ENCODE measurements around the gene TNRC6C.

Gene TNRC6C

GRCh38 chr17:78122216-78122930 lies 163.9 kb downstream of the TNRC6C start:
- H3K4me3 ChIP-seq (ENCODE audit: low read depth in 1 of 2, low read length in 2 of 2), result peak overlapping the region in 1 of 2 experiments; percentile 25; a peak in 1 of 4 replicates
- H3K4me1 ChIP-seq (ENCODE audit: insufficient read depth, low read length), result peaks cover 44% of the 10 kb centered on the region
- H3K79me2 ChIP-seq (ENCODE audit: insufficient read depth, low read length), result no peaks in the 10 kb centered on the region
- no peak for ATAC-seq (ENCODE audit: insufficient read depth, low read depth)
- peak overlapping the region; percentile 39 for H3K9ac ChIP-seq (ENCODE audit: low read depth, low read length)
- H4K20me1 ChIP-seq (ENCODE audit: insufficient read depth, low read length), result no peaks in the 10 kb centered on the region
- DNase-seq, result no peak
- no peaks in the 10 kb centered on the region for H3K27me3 ChIP-seq (ENCODE audit: insufficient read depth, low read length, poor library complexity)
- H3K9me3 ChIP-seq (ENCODE audit: insufficient read depth, low read length, severe bottlenecking), result no peaks in the 10 kb centered on the region
- peaks cover 17% of the 10 kb centered on the region for H3K36me3 ChIP-seq (ENCODE audit: insufficient read depth, low read length)
- TF ChIP-seq EZH2 (IDR thresholded peaks at IDR 0.05; ENCODE audit: borderline replicate concordance, low read depth, low read length, severe bottlenecking) (no peak), CTCF (IDR thresholded peaks at IDR 0.05; ENCODE audit: borderline replicate concordance, extremely low read depth, low read length, poor library complexity, severe bottlenecking) (no peak)
- no peak overlapping the region for H2AFZ ChIP-seq (ENCODE audit: low read depth, low read length)
- H3K4me2 ChIP-seq (ENCODE audit: insufficient read depth, low read length), result peak overlapping the region; percentile 45
- peak overlapping the region; percentile 76 for H3K27ac ChIP-seq (ENCODE audit: low read length)

DNA sequence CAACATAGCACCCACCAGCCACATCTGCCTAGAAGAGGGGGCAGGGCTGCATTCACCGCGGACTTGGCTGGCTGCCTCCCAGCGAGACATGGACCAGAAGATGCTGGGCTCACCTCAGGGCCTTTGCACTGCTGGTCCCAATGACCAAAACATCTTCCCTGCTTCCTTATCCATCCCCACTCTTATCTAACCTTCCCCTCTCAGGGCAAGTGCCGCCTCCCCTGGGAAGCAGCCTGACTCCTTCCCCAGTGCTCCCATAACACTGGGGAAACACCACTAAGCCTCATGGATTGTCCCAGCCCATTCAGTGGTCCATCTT lies 164.4 kb downstream of the TNRC6C start:
- H4K20me1 ChIP-seq (ENCODE audit: insufficient read depth, low read length), result no peaks in the 10 kb centered on the region
- no peak overlapping the region for H3K4me2 ChIP-seq (ENCODE audit: insufficient read depth, low read length)
- no peak overlapping the region for H3K9ac ChIP-seq (ENCODE audit: low read depth, low read length)
- H3K9me3 ChIP-seq (ENCODE audit: insufficient read depth, low read length, severe bottlenecking), result no peaks in the 10 kb centered on the region
- H3K27me3 ChIP-seq (ENCODE audit: insufficient read depth, low read length, poor library complexity), result no peaks in the 10 kb centered on the region
- H3K79me2 ChIP-seq (ENCODE audit: insufficient read depth, low read length), result no peaks in the 10 kb centered on the region
- no peak overlapping the region for H3K27ac ChIP-seq (ENCODE audit: low read length)
- no peak for ATAC-seq (ENCODE audit: insufficient read depth, low read depth)
- DNase-seq, result no peak
- TF ChIP-seq CTCF (IDR thresholded peaks at IDR 0.05; ENCODE audit: borderline replicate concordance, extremely low read depth, low read length, poor library complexity, severe bottlenecking) (no peak), EZH2 (IDR thresholded peaks at IDR 0.05; ENCODE audit: borderline replicate concordance, low read depth, low read length, severe bottlenecking) (no peak)
- H2AFZ ChIP-seq (ENCODE audit: low read depth, low read length), result no peak overlapping the region
- H3K4me3 ChIP-seq (ENCODE audit: low read depth in 1 of 2, low read length in 2 of 2), result no peak overlapping the region
- peaks cover 50% of the 10 kb centered on the region for H3K4me1 ChIP-seq (ENCODE audit: insufficient read depth, low read length)
- H3K36me3 ChIP-seq (ENCODE audit: insufficient read depth, low read length), result peaks cover 17% of the 10 kb centered on the region

DNA sequence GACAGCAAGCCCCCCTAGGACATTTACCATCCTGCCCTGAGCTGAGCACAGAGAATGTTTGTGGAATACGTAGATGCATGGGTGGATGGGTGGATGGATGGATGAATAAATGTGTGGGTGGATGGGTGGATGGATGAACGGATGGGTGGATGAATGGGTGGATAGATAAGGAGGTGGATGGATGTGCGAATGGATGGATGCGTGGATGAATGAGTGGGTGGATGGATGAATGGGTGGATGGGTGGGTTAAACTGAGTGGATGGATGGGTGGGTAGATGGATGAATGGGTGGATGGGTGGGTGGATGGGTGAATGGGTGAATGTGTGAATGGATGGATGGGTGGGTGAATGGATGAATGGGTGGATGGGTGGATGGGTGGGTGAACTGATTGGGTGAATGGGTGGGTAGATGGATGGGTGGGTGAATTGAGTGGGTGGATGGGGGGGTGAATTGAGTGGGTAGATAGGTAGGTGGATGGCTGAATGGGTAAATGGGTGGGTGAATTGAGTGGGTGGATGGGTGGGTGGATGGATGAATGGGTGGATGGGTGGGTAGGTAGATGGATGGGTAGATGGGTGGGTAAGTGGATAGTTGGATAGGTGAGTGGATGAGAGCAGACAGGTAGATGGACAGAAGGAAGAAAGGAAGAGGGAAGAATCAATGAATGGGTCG lies 164.9 kb downstream of the TNRC6C start:
- no peak overlapping the region for H3K4me3 ChIP-seq (ENCODE audit: low read depth in 1 of 2, low read length in 2 of 2)
- no peaks in the 10 kb centered on the region for H4K20me1 ChIP-seq (ENCODE audit: insufficient read depth, low read length)

More for the DNA sequence above, 164.9 kb downstream of the TNRC6C start:
- DNase-seq (no peak), ATAC-seq (ENCODE audit: insufficient read depth, low read depth) (no peak)
- no peak overlapping the region for H3K4me2 ChIP-seq (ENCODE audit: insufficient read depth, low read length)
- TF ChIP-seq EZH2 (IDR thresholded peaks at IDR 0.05; ENCODE audit: borderline replicate concordance, low read depth, low read length, severe bottlenecking) (no peak), CTCF (IDR thresholded peaks at IDR 0.05; ENCODE audit: borderline replicate concordance, extremely low read depth, low read length, poor library complexity, severe bottlenecking) (no peak)
- H3K27me3 ChIP-seq (ENCODE audit: insufficient read depth, low read length, poor library complexity), result no peaks in the 10 kb centered on the region
- H3K79me2 ChIP-seq (ENCODE audit: insufficient read depth, low read length), result no peaks in the 10 kb centered on the region
- H3K9me3 ChIP-seq (ENCODE audit: insufficient read depth, low read length, severe bottlenecking), result no peaks in the 10 kb centered on the region
- no peak overlapping the region for H3K27ac ChIP-seq (ENCODE audit: low read length)
- H3K9ac ChIP-seq (ENCODE audit: low read depth, low read length), result no peak overlapping the region
- peaks cover 17% of the 10 kb centered on the region for H3K36me3 ChIP-seq (ENCODE audit: insufficient read depth, low read length)
- H2AFZ ChIP-seq (ENCODE audit: low read depth, low read length), result no peak overlapping the region
- peaks cover 55% of the 10 kb centered on the region for H3K4me1 ChIP-seq (ENCODE audit: insufficient read depth, low read length)
